Left lung (tissue), 10 donors: ENCODE measurements around the gene ZNF213. TPM values are rescaled to one million over a fixed set of nuclear protein-coding genes. Genes with fewer than 3 reads are reported as not detected.
A peak's percentile ranks its signal among the peaks of the same experiment; 100 is the strongest.
"Not testable (repeated sequence)": the region's sequence is repeated elsewhere in the genome, so short reads cannot be mapped to it uniquely, and the experiment has no call there.

Experiments
- ATAC-seq: fragments of 200-7000 bp; cut with Tn5 transposase; one replicate; pipeline ENCODE4 v1.9.1; 2020; ENCODE audit warnings: moderate library complexity
- DNase-seq, 4 donors: peaks; one replicate each; pipeline ENCODE4 v3.0.0-alpha.2; 2013 to 2020
- H3K27ac ChIP-seq, 2 donors: fragments of 200-600 bp; sonication (generic) in 1 of 2; one replicate each; pipeline versions ENCODE4 v1.5.0 to v1.8.0; 2020 to 2021
- H3K27me3 ChIP-seq, 2 donors: fragments of 200-600 bp; sonication (generic) in 1 of 2; one replicate each; pipeline versions ENCODE4 v1.5.0 to v1.8.0; 2020 to 2021
- H3K36me3 ChIP-seq, 2 donors: fragments of 200-600 bp; sonication (generic) in 1 of 2; one replicate each; pipeline versions ENCODE4 v1.5.0 to v1.8.0; 2020 to 2021
- H3K4me1 ChIP-seq, 2 donors: fragments of 200-600 bp; one replicate each; pipeline ENCODE4 v1.8.0; 2021
- H3K4me3 ChIP-seq, 2 donors: fragments of 200-600 bp; sonication (generic) in 1 of 2; one replicate each; pipeline versions ENCODE4 v1.5.0 to v1.8.0; 2020 to 2021; ENCODE audit warnings: mild to moderate bottlenecking in 1 of 2
- H3K9me3 ChIP-seq, 2 donors: fragments of 200-600 bp; sonication (generic) in 1 of 2; one replicate each; pipeline versions ENCODE4 v1.5.0 to v1.8.0; 2020 to 2021
- CTCF ChIP-seq, 2 donors: fragments of 200-600 bp; sonication (generic) in 1 of 2; IDR thresholded peaks; one replicate each; pipeline versions ENCODE4 v1.5.0 to v1.8.0; 2021; ENCODE audit warnings: antibody characterized with exemption in 2 of 2
- intact Hi-C, 2 donors: fragments of 100-400 bp; cut with DNase I; formaldehyde crosslinking; loops; one replicate each; pipeline versions ENCODE4 v1.11.2 to v1.14.2; 2022
- polyA plus RNA-seq, 6 donors: library from polyadenylated mRNA; unstranded; fragments of 120-200 nt; gene quantifications; one replicate each; pipeline ENCODE4 v1.2.1, GENCODE V29; 2013; ENCODE audit not compliant: insufficient read length in 6 of 6
- total RNA-seq, 2 donors: library from RNA; stranded (reverse); fragmentation: NEBNext Ultra II Directional; extraction: Animal tissue kit (Norgen Biotek cat#: 25700); gene quantifications; one replicate each; pipeline ENCODE4 v1.2.1, GENCODE V29; 2021
- donor health status: DM: no; HTN: yes; CAD: no.
- donor health status: DM: no; HTN: no; CAD: no.

ZNF213 gene
- total and polyA plus RNA-seq, 8 donors, result 8.4 to 17.8 (median 13.0) TPM

GRCh38 chr16:3179651-3180050 is 44.8 kb downstream of the ZNF213 start:
- peaks cover 12 to 17% of the 10 kb centered on the region in 2 donors for H3K4me1 ChIP-seq
- H3K9me3 ChIP-seq, result no peaks in the 10 kb centered on the region
- intact Hi-C loops, result no loop called here
- no peaks in the 10 kb centered on the region for H3K36me3 ChIP-seq
- peaks cover 88 to 100% of the 10 kb centered on the region in 2 donors for H3K27me3 ChIP-seq
- TF ChIP-seq CTCF (IDR thresholded peaks at IDR 0.05), result no peak
- ATAC-seq (no peak), DNase-seq (no peak)
- H3K4me3 ChIP-seq, result no peak overlapping the region
- H3K27ac ChIP-seq, result no peak overlapping the region

GRCh38 chr16:3180445-3180878 is 45.6 kb downstream of the ZNF213 start:
- DNase-seq (no peak), ATAC-seq (no peak)
- no peak for TF ChIP-seq CTCF (IDR thresholded peaks at IDR 0.05)
- peaks cover 12 to 16% of the 10 kb centered on the region in 2 donors for H3K4me1 ChIP-seq
- intact Hi-C loops, result no loop called here
- no peak overlapping the region for H3K4me3 ChIP-seq
- H3K9me3 ChIP-seq, result no peaks in the 10 kb centered on the region
- peaks cover 80 to 100% of the 10 kb centered on the region in 2 donors for H3K27me3 ChIP-seq
- H3K27ac ChIP-seq, result no peak overlapping the region
- H3K36me3 ChIP-seq, result no peaks in the 10 kb centered on the region

GRCh38 chr16:3182293-3182607 is 47.4 kb downstream of the ZNF213 start:
- not testable (repeated sequence) for H3K4me3 ChIP-seq

GRCh38 chr16:3182608-3183444 is 48.0 kb downstream of the ZNF213 start:
- Histone ChIP-seq H3K9me3 (no peaks in the 10 kb centered on the region), H3K4me3 (peak overlapping the region; percentile 17 to 21), H3K27ac (no peak overlapping the region), H3K27me3 (peaks cover 71 to 100% of the 10 kb centered on the region in 2 donors), H3K4me1 (peaks cover 12 to 16% of the 10 kb centered on the region in 2 donors), H3K36me3 (no peaks in the 10 kb centered on the region)
- TF ChIP-seq CTCF (IDR thresholded peaks at IDR 0.05), result peak in 1 of 2 donors; percentile 7
- intact Hi-C loops, result no loop called here
- DNase-seq (no peak), ATAC-seq (peak; percentile 75)

More at GRCh38 chr16:3182293-3182607, 47.4 kb downstream of the ZNF213 start:
- H3K27me3 ChIP-seq, result peaks cover 71 to 100% of the 10 kb centered on the region in 2 donors
- H3K9me3 ChIP-seq, H3K27ac ChIP-seq, ATAC-seq, intact Hi-C loops, DNase-seq, H3K36me3 ChIP-seq: not testable (repeated sequence)
- H3K4me1 ChIP-seq, result peaks cover 12 to 16% of the 10 kb centered on the region in 2 donors

GRCh38 chr16:3183445-3184139 is 48.8 kb downstream of the ZNF213 start:
- Histone ChIP-seq H3K4me3 (peak overlapping the region; percentile 17 to 21), H3K27me3 (peaks cover 75 to 100% of the 10 kb centered on the region in 2 donors), H3K36me3 (no peaks in the 10 kb centered on the region), H3K9me3 (no peaks in the 10 kb centered on the region), H3K27ac (no peak overlapping the region), H3K4me1 (peaks cover 16 to 22% of the 10 kb centered on the region in 2 donors)
- TF ChIP-seq CTCF (IDR thresholded peaks at IDR 0.05), result no peak
- intact Hi-C loops, result no loop called here
- DNase-seq (no peak), ATAC-seq (no peak)
